Measurements from ENCODE around the gene KITLG. TPM values are rescaled to one million over a fixed set of nuclear protein-coding genes. Genes with fewer than 3 reads are reported as not detected.

The KITLG gene
- total and polyA plus RNA-seq, 3 donors from 2014 or later = 12.2 to 25.0 (median 21.8) TPM

DNA sequence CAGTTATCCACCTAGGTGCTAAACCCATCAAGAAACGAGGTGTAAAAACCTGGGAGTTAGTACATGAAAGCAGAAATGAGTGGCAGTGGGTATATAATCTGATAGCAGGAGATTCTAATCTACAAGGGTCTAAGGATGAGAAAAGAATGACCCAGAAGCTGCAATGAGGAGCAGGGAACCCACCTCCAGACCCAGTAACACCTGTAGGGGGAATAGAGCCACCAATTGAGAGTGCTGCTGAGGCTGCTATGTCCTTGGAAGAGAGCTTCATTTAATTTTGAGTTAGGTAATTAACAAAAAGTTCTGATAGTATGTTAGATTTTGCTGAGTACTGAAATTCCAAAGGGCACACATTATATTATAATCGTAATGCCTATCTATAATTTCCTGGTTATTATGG is 89.8 kb downstream of the KITLG start:
- no peak for TF ChIP-seq POLR2A (IDR thresholded peaks at IDR 0.05)
- TF ChIP-seq, protein P1, sequence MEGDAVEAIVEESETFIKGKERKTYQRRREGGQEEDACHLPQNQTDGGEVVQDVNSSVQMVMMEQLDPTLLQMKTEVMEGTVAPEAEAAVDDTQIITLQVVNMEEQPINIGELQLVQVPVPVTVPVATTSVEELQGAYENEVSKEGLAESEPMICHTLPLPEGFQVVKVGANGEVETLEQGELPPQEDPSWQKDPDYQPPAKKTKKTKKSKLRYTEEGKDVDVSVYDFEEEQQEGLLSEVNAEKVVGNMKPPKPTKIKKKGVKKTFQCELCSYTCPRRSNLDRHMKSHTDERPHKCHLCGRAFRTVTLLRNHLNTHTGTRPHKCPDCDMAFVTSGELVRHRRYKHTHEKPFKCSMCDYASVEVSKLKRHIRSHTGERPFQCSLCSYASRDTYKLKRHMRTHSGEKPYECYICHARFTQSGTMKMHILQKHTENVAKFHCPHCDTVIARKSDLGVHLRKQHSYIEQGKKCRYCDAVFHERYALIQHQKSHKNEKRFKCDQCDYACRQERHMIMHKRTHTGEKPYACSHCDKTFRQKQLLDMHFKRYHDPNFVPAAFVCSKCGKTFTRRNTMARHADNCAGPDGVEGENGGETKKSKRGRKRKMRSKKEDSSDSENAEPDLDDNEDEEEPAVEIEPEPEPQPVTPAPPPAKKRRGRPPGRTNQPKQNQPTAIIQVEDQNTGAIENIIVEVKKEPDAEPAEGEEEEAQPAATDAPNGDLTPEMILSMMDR (IDR thresholded peaks at IDR 0.05) = no peak

DNA sequence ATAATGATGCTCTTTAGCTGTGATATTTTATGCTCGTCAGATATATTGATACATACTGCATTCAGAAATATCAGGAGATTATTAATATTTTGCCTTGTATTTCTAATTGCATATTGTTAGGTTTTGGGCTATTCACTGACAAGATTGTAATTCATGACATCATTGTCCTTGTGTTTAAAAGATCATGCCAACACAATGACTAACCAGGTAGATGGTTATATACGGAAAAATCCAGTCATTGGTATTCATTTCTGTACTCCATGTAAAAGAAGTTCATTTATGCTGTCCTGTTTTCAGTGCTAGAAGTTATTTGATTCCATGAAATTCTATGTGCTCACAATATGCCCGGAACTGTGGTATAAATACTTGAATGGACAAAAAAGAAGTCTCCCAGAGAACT is 107.5 kb downstream of the KITLG start:
- Histone ChIP-seq H3K27me3 (no peaks in the 10 kb centered on the region), H3K4me1 (no peaks in the 10 kb centered on the region), H3K4me3 (no peak overlapping the region), H3K27ac (no peak overlapping the region), H3K36me3 (ENCODE audit: low read depth, missing control alignments) (no peaks in the 10 kb centered on the region), H3K9me3 (no peaks in the 10 kb centered on the region)
- no peak for DNase-seq
- no peak for TF ChIP-seq POLR2A (IDR thresholded peaks at IDR 0.05)
- TF ChIP-seq, protein P1 (IDR thresholded peaks at IDR 0.05) = no peak
- 94 to 97% methylated on average over 3 of the region's 3 CpGs for WGBS, 2 donors
- intact Hi-C loops (cut with DNase I; ENCODE audit: low total_unique reads) = no loop called here

More for the DNA sequence above, 89.8 kb downstream of the KITLG start:
- Histone ChIP-seq H3K27me3 (no peaks in the 10 kb centered on the region), H3K27ac (no peak overlapping the region), H3K4me1 (no peaks in the 10 kb centered on the region), H3K4me3 (no peak overlapping the region), H3K36me3 (ENCODE audit: low read depth, missing control alignments) (no peaks in the 10 kb centered on the region), H3K9me3 (no peaks in the 10 kb centered on the region)
- DNase-seq = no peak
- intact Hi-C loops (cut with DNase I; ENCODE audit: low total_unique reads) = no loop called here
- 78 to 92% methylated on average over 2 of the region's 2 CpGs for WGBS, 2 donors

DNA sequence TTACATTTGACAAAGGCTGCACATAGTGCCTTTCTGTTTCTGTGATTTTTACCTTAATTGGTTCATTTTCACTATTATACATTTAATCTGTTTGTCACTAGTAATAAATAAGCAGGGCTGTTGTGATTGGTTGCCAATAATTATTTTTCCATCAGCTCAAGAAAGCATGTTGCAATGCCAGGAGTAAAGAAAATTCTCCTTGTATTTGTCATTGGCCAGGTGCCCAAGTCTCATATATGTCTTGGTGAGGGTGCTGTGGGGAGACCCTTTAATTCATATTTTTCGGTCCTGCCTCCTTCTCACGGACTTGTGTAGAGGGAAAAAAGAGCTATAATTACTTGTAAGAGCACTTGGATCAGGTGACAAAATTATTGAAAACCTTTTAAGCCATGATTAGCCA is 108.0 kb downstream of the KITLG start:
- intact Hi-C loops (cut with DNase I; ENCODE audit: low total_unique reads) = no loop called here
- H3K27ac ChIP-seq = no peak overlapping the region
- H3K9me3 ChIP-seq = no peaks in the 10 kb centered on the region
- no peaks in the 10 kb centered on the region for H3K36me3 ChIP-seq (ENCODE audit: low read depth, missing control alignments)
- 90 to 94% methylated on average over 2 of the region's 2 CpGs for WGBS, 2 donors
- no peak overlapping the region for H3K4me3 ChIP-seq
- no peaks in the 10 kb centered on the region for H3K27me3 ChIP-seq
- H3K4me1 ChIP-seq = no peaks in the 10 kb centered on the region
- no peak for DNase-seq
- no peak for TF ChIP-seq POLR2A (IDR thresholded peaks at IDR 0.05)
- TF ChIP-seq, protein P1 (IDR thresholded peaks at IDR 0.05) = no peak

DNA sequence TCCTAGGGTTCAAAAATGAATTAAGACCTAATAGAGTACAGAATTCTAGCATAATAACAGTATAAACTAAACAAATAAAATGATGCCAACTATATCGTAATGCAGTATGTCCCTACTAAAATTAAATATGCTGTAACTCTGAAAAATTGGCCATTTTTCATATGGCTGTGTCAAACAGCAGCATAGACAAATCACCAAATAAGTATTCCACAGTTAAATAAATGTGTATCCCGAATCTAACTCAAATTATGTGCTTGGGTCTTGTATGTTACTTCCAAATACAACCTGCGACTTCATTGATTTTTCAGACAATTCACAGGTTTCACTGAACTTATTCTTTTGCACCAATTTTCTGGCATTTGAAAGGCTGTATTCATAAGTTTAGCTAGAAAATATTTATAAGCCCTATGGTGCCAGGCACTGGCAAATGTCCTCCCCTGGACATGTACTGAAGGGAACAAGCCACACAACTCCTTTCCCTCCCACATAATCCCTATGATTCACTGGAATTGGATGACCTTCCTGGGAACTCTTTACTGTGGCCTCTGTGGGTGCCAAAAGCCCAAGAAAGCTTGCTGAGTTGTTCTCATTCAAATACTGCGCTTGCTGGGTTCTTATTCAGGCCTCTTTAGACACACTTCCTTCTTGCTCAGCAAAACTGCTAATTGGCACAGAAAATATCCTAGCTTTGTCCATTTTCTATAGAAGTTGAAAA is 108.8 kb downstream of the KITLG start:
- no peaks in the 10 kb centered on the region for H3K36me3 ChIP-seq (ENCODE audit: low read depth, missing control alignments)
- no peak overlapping the region for H3K27ac ChIP-seq
- TF ChIP-seq, protein P1 (IDR thresholded peaks at IDR 0.05) = no peak
- TF ChIP-seq POLR2A (IDR thresholded peaks at IDR 0.05) = no peak
- H3K27me3 ChIP-seq = no peaks in the 10 kb centered on the region
- H3K4me1 ChIP-seq = no peaks in the 10 kb centered on the region
- 80 to 84% methylated on average over 4 of the region's 4 CpGs for WGBS, 2 donors
- no peaks in the 10 kb centered on the region for H3K9me3 ChIP-seq
- DNase-seq = no peak
- intact Hi-C loops (cut with DNase I; ENCODE audit: low total_unique reads) = no loop called here
- no peak overlapping the region for H3K4me3 ChIP-seq

DNA sequence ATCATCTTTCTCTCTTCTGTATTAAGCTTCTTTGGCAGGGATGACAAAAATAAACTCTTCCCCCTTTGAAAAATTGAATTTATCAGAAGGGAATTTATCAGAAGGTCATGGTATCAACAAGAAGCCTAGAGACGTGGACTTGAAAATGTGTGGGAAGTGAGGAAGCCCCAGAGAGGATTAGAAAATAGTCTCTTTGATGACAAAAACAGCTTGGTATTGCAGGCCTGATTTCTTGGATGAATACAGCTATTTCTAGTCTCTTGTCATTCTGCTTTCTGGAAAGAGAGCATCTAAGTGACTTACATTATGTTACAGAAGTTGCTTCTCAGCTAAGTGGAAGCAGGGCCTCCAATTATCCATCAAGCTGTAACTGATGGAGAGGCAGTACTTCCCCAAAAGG is 111.1 kb downstream of the KITLG start:
- no peaks in the 10 kb centered on the region for H3K36me3 ChIP-seq (ENCODE audit: low read depth, missing control alignments)
- no peak overlapping the region for H3K27ac ChIP-seq
- no peaks in the 10 kb centered on the region for H3K4me1 ChIP-seq
- WGBS, 2 donors = 42 to 53% methylated on average over 1 of the region's 1 CpG
- DNase-seq = no peak
- intact Hi-C loops (cut with DNase I; ENCODE audit: low total_unique reads) = no loop called here
- no peak overlapping the region for H3K4me3 ChIP-seq
- H3K27me3 ChIP-seq = no peaks in the 10 kb centered on the region
- no peaks in the 10 kb centered on the region for H3K9me3 ChIP-seq
- no peak for TF ChIP-seq POLR2A (IDR thresholded peaks at IDR 0.05)
- TF ChIP-seq, protein P1 (IDR thresholded peaks at IDR 0.05) = no peak

Measured in testis (tissue), 3 donors.